SK-N-MC (cell line): ENCODE data around the gene NDUFS1.

Experiments
- EZH2 ChIP-seq: fragments of 200-600 bp; sonication (generic); IDR thresholded peaks from one replicate; pipeline ENCODE4 v1.6.1; 2017; ENCODE audit warnings: antibody characterized with exemption
- POLR2AphosphoS5 ChIP-seq: IDR thresholded peaks from 2 replicates; pipeline ENCODE4 v1.6.1; 2012; ENCODE audit warnings: mild to moderate bottlenecking, low read depth, low read length, borderline replicate concordance

DNA sequence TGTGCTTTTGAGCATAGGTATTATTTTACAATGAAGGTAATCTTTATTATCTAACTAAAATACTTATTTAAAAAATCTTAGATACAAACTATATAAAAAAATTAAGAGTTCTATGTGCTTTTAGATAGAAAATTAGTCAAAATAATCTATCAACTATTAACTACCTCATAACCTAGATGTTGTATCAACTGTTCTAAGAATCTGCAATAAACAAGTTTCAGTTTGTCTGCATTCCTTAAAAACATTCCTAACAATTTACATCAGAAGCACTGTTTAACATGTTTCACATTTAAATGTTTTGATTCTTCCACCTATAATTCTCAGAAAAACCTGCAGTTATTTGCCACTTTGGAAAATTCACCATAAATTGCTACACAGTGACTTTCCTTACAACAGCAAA lies 33.3 kb downstream of the NDUFS1 start:
- TF ChIP-seq POLR2AphosphoS5 (no peak), EZH2 (no peak)
